GM23338 (cell line): ENCODE data around the gene DPM1.

ENCODE experiments used
- CREB1 ChIP-seq: fragments of 250-450 bp; sonication (Bioruptor Pico); IDR thresholded peaks from 2 replicates; pipeline ENCODE4 v1.5.0; 2020; ENCODE audit warnings: low read depth, mild to moderate bottlenecking, moderate library complexity
- EZH2 ChIP-seq: fragments of 200-600 bp; sonication (generic); IDR thresholded peaks from one replicate; pipeline ENCODE4 v1.8.0; 2017; ENCODE audit warnings: antibody characterized with exemption, mild to moderate bottlenecking, low read depth; ENCODE audit not compliant: unreplicated experiment
- EZH2phosphoT487 ChIP-seq: fragments of 200-600 bp; sonication (generic); IDR thresholded peaks from one replicate; pipeline ENCODE4 v1.8.1; 2018; ENCODE audit warnings: antibody characterized with exemption; ENCODE audit not compliant: unreplicated experiment
- JUNB ChIP-seq: IDR thresholded peaks from one replicate; pipeline ENCODE4 v1.6.1; 2016; ENCODE audit warnings: antibody characterized with exemption; ENCODE audit not compliant: unreplicated experiment
- POLR2AphosphoS5 ChIP-seq: IDR thresholded peaks from 2 replicates; pipeline ENCODE4 v1.6.1; 2016; ENCODE audit warnings: antibody characterized with exemption, low read depth
- REST ChIP-seq: IDR thresholded peaks from one replicate; pipeline ENCODE4 v1.6.1; 2018; ENCODE audit warnings: antibody characterized with exemption; ENCODE audit not compliant: unreplicated experiment
- ZNF114 ChIP-seq: fragments of 250-450 bp; sonication (Bioruptor Pico); IDR thresholded peaks from 2 replicates; pipeline ENCODE4 v1.5.0; 2020; ENCODE audit warnings: mild to moderate bottlenecking, moderate library complexity
- ZNF331 ChIP-seq: fragments of 250-450 bp; sonication (Bioruptor Pico); IDR thresholded peaks from 2 replicates; pipeline ENCODE4 v1.5.0; 2020; ENCODE audit warnings: low read depth, mild to moderate bottlenecking, moderate library complexity
- ZNF462 ChIP-seq: fragments of 250-450 bp; sonication (Bioruptor Pico); IDR thresholded peaks from 2 replicates; pipeline ENCODE4 v1.5.0; 2020; ENCODE audit warnings: mild to moderate bottlenecking, moderate library complexity
- TF ChIP-seq, protein P1 (sequence below), 2 experiments: fragments of 200-600 bp in 1 of 2; sonication (generic) in 1 of 2; conservative IDR thresholded peaks; 2 replicates each; pipeline versions ENCODE4 v1.5.1 to v1.6.1; 2016 to 2017; ENCODE audit warnings: antibody characterized with exemption in 2 of 2, low read depth in 2 of 2, mild to moderate bottlenecking in 2 of 2, moderate library complexity in 1 of 2
- TF ChIP-seq, protein P2 (sequence below): IDR thresholded peaks from 2 replicates; pipeline ENCODE4 v1.6.1; 2016; ENCODE audit warnings: antibody characterized with exemption

GRCh38 chr20:50929299-50930138, 28.8 kb downstream of the DPM1 start:
- TF ChIP-seq, protein P1, sequence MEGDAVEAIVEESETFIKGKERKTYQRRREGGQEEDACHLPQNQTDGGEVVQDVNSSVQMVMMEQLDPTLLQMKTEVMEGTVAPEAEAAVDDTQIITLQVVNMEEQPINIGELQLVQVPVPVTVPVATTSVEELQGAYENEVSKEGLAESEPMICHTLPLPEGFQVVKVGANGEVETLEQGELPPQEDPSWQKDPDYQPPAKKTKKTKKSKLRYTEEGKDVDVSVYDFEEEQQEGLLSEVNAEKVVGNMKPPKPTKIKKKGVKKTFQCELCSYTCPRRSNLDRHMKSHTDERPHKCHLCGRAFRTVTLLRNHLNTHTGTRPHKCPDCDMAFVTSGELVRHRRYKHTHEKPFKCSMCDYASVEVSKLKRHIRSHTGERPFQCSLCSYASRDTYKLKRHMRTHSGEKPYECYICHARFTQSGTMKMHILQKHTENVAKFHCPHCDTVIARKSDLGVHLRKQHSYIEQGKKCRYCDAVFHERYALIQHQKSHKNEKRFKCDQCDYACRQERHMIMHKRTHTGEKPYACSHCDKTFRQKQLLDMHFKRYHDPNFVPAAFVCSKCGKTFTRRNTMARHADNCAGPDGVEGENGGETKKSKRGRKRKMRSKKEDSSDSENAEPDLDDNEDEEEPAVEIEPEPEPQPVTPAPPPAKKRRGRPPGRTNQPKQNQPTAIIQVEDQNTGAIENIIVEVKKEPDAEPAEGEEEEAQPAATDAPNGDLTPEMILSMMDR (conservative IDR thresholded peaks at IDR 0.05; ENCODE audit: low read depth in 2 of 2) = peak; percentile 97 to 99
- TF ChIP-seq JUNB = no peak
- TF ChIP-seq EZH2 = no peak
- TF ChIP-seq POLR2AphosphoS5 = peak; percentile 62
- TF ChIP-seq, protein P2, sequence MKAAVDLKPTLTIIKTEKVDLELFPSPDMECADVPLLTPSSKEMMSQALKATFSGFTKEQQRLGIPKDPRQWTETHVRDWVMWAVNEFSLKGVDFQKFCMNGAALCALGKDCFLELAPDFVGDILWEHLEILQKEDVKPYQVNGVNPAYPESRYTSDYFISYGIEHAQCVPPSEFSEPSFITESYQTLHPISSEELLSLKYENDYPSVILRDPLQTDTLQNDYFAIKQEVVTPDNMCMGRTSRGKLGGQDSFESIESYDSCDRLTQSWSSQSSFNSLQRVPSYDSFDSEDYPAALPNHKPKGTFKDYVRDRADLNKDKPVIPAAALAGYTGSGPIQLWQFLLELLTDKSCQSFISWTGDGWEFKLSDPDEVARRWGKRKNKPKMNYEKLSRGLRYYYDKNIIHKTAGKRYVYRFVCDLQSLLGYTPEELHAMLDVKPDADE = peak; percentile 58; the same call in 1 of the 2 replicates
- no peak for TF ChIP-seq EZH2phosphoT487
- TF ChIP-seq REST = no peak
- peak; percentile 70; the same call in 1 of the 2 replicates for TF ChIP-seq CREB1 (CRISPR knock-in tag)
- TF ChIP-seq ZNF114 (CRISPR knock-in tag) = no peak
- TF ChIP-seq ZNF331 (CRISPR knock-in tag) = 0 out of 2 replicates have a peak, but pooled peaks have one; percentile 2
- peak; percentile 40; the same call in 1 of the 2 replicates for TF ChIP-seq ZNF462 (CRISPR knock-in tag)
